ENCODE measurements around the gene SCUBE2.

Gene SCUBE2

GRCh38 chr11:9125185-9125886 is 33.9 kb upstream of the SCUBE2 start:
- H3K14ac ChIP-seq (ENCODE audit: low read length in 2 of 2): no peak overlapping the region
- no peak overlapping the region for H2BK12ac ChIP-seq (ENCODE audit: low read length in 2 of 2)
- no peaks in the 10 kb centered on the region for H3K9me3 ChIP-seq (ENCODE audit: control insufficient read depth, low read length)
- H2BK15ac ChIP-seq (ENCODE audit: low read depth, poor library complexity, severe bottlenecking): no peak overlapping the region
- H2BK120ac ChIP-seq (ENCODE audit: low read depth, low read length): no peak overlapping the region
- no peak overlapping the region for H3K4ac ChIP-seq (ENCODE audit: low read depth in 1 of 2, low read length in 2 of 2)
- no peaks in the 10 kb centered on the region for H3K79me1 ChIP-seq (replicated peaks; ENCODE audit: low read length, poor library complexity, severe bottlenecking)
- no peak for DNase-seq
- peaks cover 8 to 13% of the 10 kb centered on the region in 2 experiments for H3K36me3 ChIP-seq (ENCODE audit: control insufficient read depth in 1 of 2, insufficient read depth in 2 of 2, low read depth in 1 of 2, low read length in 2 of 2)
- H3K4me1 ChIP-seq (ENCODE audit: control insufficient read depth, insufficient read depth, low read depth, low read length): no peaks in the 10 kb centered on the region
- H2BK5ac ChIP-seq (ENCODE audit: low read depth, low read length, poor library complexity, severe bottlenecking): no peak overlapping the region
- H3K18ac ChIP-seq (ENCODE audit: low read depth in 1 of 2, low read length in 2 of 2): no peak overlapping the region
- no peaks in the 10 kb centered on the region for H3K27me3 ChIP-seq (ENCODE audit: control insufficient read depth in 1 of 2, insufficient read depth in 1 of 2, low read length in 2 of 2)
- no peak overlapping the region for H3K9ac ChIP-seq (ENCODE audit: low read length)
- no peak overlapping the region for H2AFZ ChIP-seq (ENCODE audit: low read depth, low read length)
- no peak overlapping the region for H2AK5ac ChIP-seq (ENCODE audit: low read length, severe bottlenecking)
- no peak overlapping the region for H3K4me3 ChIP-seq (ENCODE audit: insufficient read depth in 1 of 2, low read depth in 1 of 2, low read length in 2 of 2)
- no peak overlapping the region for H3K4me2 ChIP-seq (ENCODE audit: low read length, poor library complexity, severe bottlenecking)
- H4K91ac ChIP-seq (ENCODE audit: low read length): no peak overlapping the region
- H3K27ac ChIP-seq (ENCODE audit: low read length, poor library complexity, severe bottlenecking): no peak overlapping the region
- H3K23ac ChIP-seq (ENCODE audit: low read length in 2 of 2): no peak overlapping the region
- WGBS: 100% methylated on average over 1 of the region's 2 CpGs
- no peak overlapping the region for H4K8ac ChIP-seq (ENCODE audit: low read length)

GRCh38 chr11:9123595-9124304 is 32.4 kb upstream of the SCUBE2 start:
- Histone ChIP-seq H3K9ac (ENCODE audit: low read length) (no peak overlapping the region), H2BK5ac (ENCODE audit: low read depth, low read length, poor library complexity, severe bottlenecking) (no peak overlapping the region), H3K36me3 (ENCODE audit: control insufficient read depth in 1 of 2, insufficient read depth in 2 of 2, low read depth in 1 of 2, low read length in 2 of 2) (peaks cover 7 to 10% of the 10 kb centered on the region in 2 experiments), H3K79me1 (replicated peaks; ENCODE audit: low read length, poor library complexity, severe bottlenecking) (no peaks in the 10 kb centered on the region), H2AK5ac (ENCODE audit: low read length, severe bottlenecking) (no peak overlapping the region), H3K27me3 (ENCODE audit: control insufficient read depth in 1 of 2, insufficient read depth in 1 of 2, low read length in 2 of 2) (no peaks in the 10 kb centered on the region), H3K4ac (ENCODE audit: low read depth in 1 of 2, low read length in 2 of 2) (no peak overlapping the region), H4K8ac (ENCODE audit: low read length) (no peak overlapping the region), H3K9me3 (ENCODE audit: control insufficient read depth, low read length) (no peaks in the 10 kb centered on the region), H3K27ac (ENCODE audit: low read length, poor library complexity, severe bottlenecking) (no peak overlapping the region), H3K4me1 (ENCODE audit: control insufficient read depth, insufficient read depth, low read depth, low read length) (no peaks in the 10 kb centered on the region), H3K18ac (ENCODE audit: low read depth in 1 of 2, low read length in 2 of 2) (no peak overlapping the region), H3K4me2 (ENCODE audit: low read length, poor library complexity, severe bottlenecking) (no peak overlapping the region), H3K23ac (ENCODE audit: low read length in 2 of 2) (no peak overlapping the region), H2BK15ac (ENCODE audit: low read depth, poor library complexity, severe bottlenecking) (no peak overlapping the region), H4K91ac (ENCODE audit: low read length) (no peak overlapping the region), H3K14ac (ENCODE audit: low read length in 2 of 2) (no peak overlapping the region), H2AFZ (ENCODE audit: low read depth, low read length) (no peak overlapping the region), H3K4me3 (ENCODE audit: insufficient read depth in 1 of 2, low read depth in 1 of 2, low read length in 2 of 2) (no peak overlapping the region), H2BK12ac (ENCODE audit: low read length in 2 of 2) (no peak overlapping the region), H2BK120ac (ENCODE audit: low read depth, low read length) (no peak overlapping the region)
- peak; percentile 22 for DNase-seq
- 100% methylated on average over 1 of the region's 2 CpGs for WGBS

GRCh38 chr11:9121469-9121796 is 30.0 kb upstream of the SCUBE2 start:
- Histone ChIP-seq H3K4ac (ENCODE audit: low read depth in 1 of 2, low read length in 2 of 2) (no peak overlapping the region), H3K4me3 (ENCODE audit: insufficient read depth in 1 of 2, low read depth in 1 of 2, low read length in 2 of 2) (no peak overlapping the region), H3K27me3 (ENCODE audit: control insufficient read depth in 1 of 2, insufficient read depth in 1 of 2, low read length in 2 of 2) (no peaks in the 10 kb centered on the region), H3K23ac (ENCODE audit: low read length in 2 of 2) (no peak overlapping the region), H2BK15ac (ENCODE audit: low read depth, poor library complexity, severe bottlenecking) (no peak overlapping the region), H3K79me1 (replicated peaks; ENCODE audit: low read length, poor library complexity, severe bottlenecking) (no peaks in the 10 kb centered on the region), H2BK12ac (ENCODE audit: low read length in 2 of 2) (no peak overlapping the region), H2AFZ (ENCODE audit: low read depth, low read length) (no peak overlapping the region), H2AK5ac (ENCODE audit: low read length, severe bottlenecking) (no peak overlapping the region), H2BK120ac (ENCODE audit: low read depth, low read length) (no peak overlapping the region), H3K36me3 (ENCODE audit: control insufficient read depth in 1 of 2, insufficient read depth in 2 of 2, low read depth in 1 of 2, low read length in 2 of 2) (peaks cover 7 to 11% of the 10 kb centered on the region in 2 experiments), H3K4me1 (ENCODE audit: control insufficient read depth, insufficient read depth, low read depth, low read length) (no peaks in the 10 kb centered on the region), H3K18ac (ENCODE audit: low read depth in 1 of 2, low read length in 2 of 2) (no peak overlapping the region), H4K91ac (ENCODE audit: low read length) (no peak overlapping the region), H3K4me2 (ENCODE audit: low read length, poor library complexity, severe bottlenecking) (no peak overlapping the region), H2BK5ac (ENCODE audit: low read depth, low read length, poor library complexity, severe bottlenecking) (no peak overlapping the region), H4K8ac (ENCODE audit: low read length) (peak overlapping the region; percentile 4), H3K27ac (ENCODE audit: low read length, poor library complexity, severe bottlenecking) (no peak overlapping the region), H3K14ac (ENCODE audit: low read length in 2 of 2) (no peak overlapping the region), H3K9ac (ENCODE audit: low read length) (no peak overlapping the region), H3K9me3 (ENCODE audit: control insufficient read depth, low read length) (no peaks in the 10 kb centered on the region)
- WGBS: 100% methylated on average over 1 of the region's 2 CpGs
- no peak for DNase-seq

- Histone ChIP-seq H3K4me2 (ENCODE audit: low read length, poor library complexity, severe bottlenecking) (no peak overlapping the region), H3K9me3 (ENCODE audit: control insufficient read depth, low read length) (no peaks in the 10 kb centered on the region)
- no peak for DNase-seq
Observed at GRCh38 chr11:9120664-9121468, 29.5 kb upstream of the SCUBE2 start.

More at GRCh38 chr11:9120664-9121468, 29.5 kb upstream of the SCUBE2 start:
- Histone ChIP-seq H3K27me3 (ENCODE audit: control insufficient read depth in 1 of 2, insufficient read depth in 1 of 2, low read length in 2 of 2) (no peaks in the 10 kb centered on the region), H3K4me1 (ENCODE audit: control insufficient read depth, insufficient read depth, low read depth, low read length) (no peaks in the 10 kb centered on the region), H3K9ac (ENCODE audit: low read length) (no peak overlapping the region), H2BK120ac (ENCODE audit: low read depth, low read length) (no peak overlapping the region), H2AFZ (ENCODE audit: low read depth, low read length) (no peak overlapping the region), H2BK15ac (ENCODE audit: low read depth, poor library complexity, severe bottlenecking) (no peak overlapping the region), H3K23ac (ENCODE audit: low read length in 2 of 2) (no peak overlapping the region), H3K18ac (ENCODE audit: low read depth in 1 of 2, low read length in 2 of 2) (no peak overlapping the region), H3K27ac (ENCODE audit: low read length, poor library complexity, severe bottlenecking) (no peak overlapping the region), H4K8ac (ENCODE audit: low read length) (peak overlapping the region; percentile 37), H2BK12ac (ENCODE audit: low read length in 2 of 2) (no peak overlapping the region), H3K4ac (ENCODE audit: low read depth in 1 of 2, low read length in 2 of 2) (no peak overlapping the region), H3K36me3 (ENCODE audit: control insufficient read depth in 1 of 2, insufficient read depth in 2 of 2, low read depth in 1 of 2, low read length in 2 of 2) (peaks cover 7 to 16% of the 10 kb centered on the region in 2 experiments), H2BK5ac (ENCODE audit: low read depth, low read length, poor library complexity, severe bottlenecking) (no peak overlapping the region), H2AK5ac (ENCODE audit: low read length, severe bottlenecking) (no peak overlapping the region), H3K79me1 (replicated peaks; ENCODE audit: low read length, poor library complexity, severe bottlenecking) (no peaks in the 10 kb centered on the region), H3K4me3 (ENCODE audit: insufficient read depth in 1 of 2, low read depth in 1 of 2, low read length in 2 of 2) (no peak overlapping the region), H3K14ac (ENCODE audit: low read length in 2 of 2) (no peak overlapping the region), H4K91ac (ENCODE audit: low read length) (no peak overlapping the region)
- 73% methylated on average over 9 of the region's 9 CpGs for WGBS

Measured in mesenchymal stem cell (in vitro differentiated cells and primary cell).